B cell (primary cell): Measurements from ENCODE around the gene CHTF18. TPM values are rescaled to one million over a fixed set of nuclear protein-coding genes. Genes with fewer than 3 reads are reported as not detected.

ENCODE experiments used
- ATAC-seq: fragments of 200-7000 bp; cut with Tn5 transposase; one replicate; pipeline ENCODE4 v1.10.0; 2021; ENCODE audit warnings: low read depth, mild to moderate bottlenecking, moderate number of reproducible peaks, moderate library complexity
- CTCF ChIA-PET: fragments of 350-600 bp; sonication (Branson Sonifier 250); formaldehyde crosslinking; loops from one replicate; lab custom pipeline; 2021; ENCODE audit warnings: antibody characterized with exemption, inconsistent platforms; lab: Charles Lee
- POLR2A ChIA-PET: fragments of 350-600 bp; sonication (Branson Sonifier 250); formaldehyde crosslinking; loops from one replicate; lab custom pipeline; 2021; ENCODE audit warnings: antibody characterized with exemption; lab: Charles Lee
- DNase-seq: peaks from one replicate; pipeline ENCODE4 v3.0.0; 2013
- H2AFZ ChIP-seq: 2 replicates; pipeline ENCODE4 v1.6.1; 2012; ENCODE audit warnings: mild to moderate bottlenecking, low read depth, low read length; ENCODE audit not compliant: insufficient read depth, poor library complexity, severe bottlenecking
- H3K27ac ChIP-seq, 2 donors: 1 replicate in 1 of 2; 2 replicates in 1 of 2; pipeline ENCODE4 v1.5.1; 2012 to 2013; ENCODE audit warnings: low read length in 2 of 2, mild to moderate bottlenecking in 2 of 2, moderate library complexity in 1 of 2
- H3K27me3 ChIP-seq, 4 experiments: fragments of 200-600 bp in 1 of 4; sonication (generic) in 1 of 4; replicated peaks in 1 of 4; 1 replicate in 2 of 4; 2 replicates in 2 of 4; pipeline versions ENCODE4 v1.6.1 to v1.7.0; 2013 to 2016; ENCODE audit warnings: low read length in 3 of 4, mild to moderate bottlenecking in 2 of 4, mixed read lengths in 1 of 4, moderate library complexity in 1 of 4; ENCODE audit not compliant: insufficient read depth in 4 of 4, control insufficient read depth in 3 of 4; ENCODE audit errors: control extremely low read depth in 1 of 4
- H3K36me3 ChIP-seq, 2 experiments: replicated peaks in 1 of 2; 1 replicate in 1 of 2; 2 replicates in 1 of 2; pipeline versions ENCODE4 v1.6.1 to v1.7.1; 2013; ENCODE audit warnings: low read length in 1 of 2; ENCODE audit not compliant: insufficient read depth in 2 of 2, control insufficient read depth in 1 of 2; ENCODE audit errors: control extremely low read depth in 1 of 2, extremely low read depth in 1 of 2
- H3K4me1 ChIP-seq, 2 donors: fragments of 200-600 bp in 1 of 2; sonication (generic) in 1 of 2; 1 replicate in 1 of 2; 2 replicates in 1 of 2; pipeline versions ENCODE4 v1.5.1 to v1.6.1; 2013 to 2017; ENCODE audit warnings: low read length in 2 of 2; ENCODE audit not compliant: control insufficient read depth in 2 of 2, insufficient read depth in 2 of 2
- H3K4me2 ChIP-seq: replicated peaks from 2 replicates; pipeline ENCODE3; 2012; ENCODE audit warnings: mild to moderate bottlenecking, low read depth, low read length; ENCODE audit not compliant: poor library complexity, severe bottlenecking
- H3K4me3 ChIP-seq, 5 experiments: fragments of 200-600 bp in 1 of 5; sonication (generic) in 1 of 5; 1 replicate in 3 of 5; 2 replicates in 2 of 5; pipeline versions ENCODE4 v1.5.1 to v1.7.0; 2011 to 2016; ENCODE audit warnings: low read length in 4 of 5, mild to moderate bottlenecking in 4 of 5, low read depth in 2 of 5, control low read depth in 1 of 5, moderate library complexity in 1 of 5; ENCODE audit not compliant: insufficient read depth in 1 of 5; ENCODE audit errors: control extremely low read depth in 1 of 5, extremely low read depth in 1 of 5
- H3K79me2 ChIP-seq: fragments of 200-600 bp; sonication (generic); one replicate; pipeline ENCODE4 v1.6.0; 2016; ENCODE audit warnings: low read length; ENCODE audit not compliant: control insufficient read depth, insufficient read depth
- H3K9ac ChIP-seq: fragments of 200-600 bp; sonication (generic); 2 replicates; pipeline ENCODE4 v1.6.1; 2017; ENCODE audit warnings: mild to moderate bottlenecking, low read length, moderate library complexity
- H3K9me3 ChIP-seq, 3 donors: one replicate each; pipeline versions ENCODE4 v1.6.1 to v1.7.1; 2013; ENCODE audit warnings: low read length in 2 of 3; ENCODE audit not compliant: control insufficient read depth in 2 of 3, insufficient read depth in 1 of 3; ENCODE audit errors: control extremely low read depth in 1 of 3
- H4K20me1 ChIP-seq: 2 replicates; pipeline ENCODE4 v1.6.0; 2012; ENCODE audit warnings: mild to moderate bottlenecking, low read length; ENCODE audit not compliant: insufficient read depth, control insufficient read depth, poor library complexity, severe bottlenecking
- H3K27ac Mint-ChIP-seq: one replicate; pipeline ENCODE4 v1.8.0; 2021; ENCODE audit warnings: mixed read lengths
- H3K27me3 Mint-ChIP-seq: one replicate; pipeline ENCODE4 v1.8.0; 2021; ENCODE audit warnings: mixed read lengths
- H3K4me1 Mint-ChIP-seq: one replicate; pipeline ENCODE4 v1.8.0; 2021; ENCODE audit warnings: mixed read lengths
- H3K4me3 Mint-ChIP-seq: one replicate; pipeline ENCODE4 v1.8.0; 2021; ENCODE audit warnings: mixed read lengths
- H3K9me3 Mint-ChIP-seq: one replicate; pipeline ENCODE4 v1.8.0; 2022; ENCODE audit warnings: mixed read lengths; ENCODE audit not compliant: insufficient read depth
- EZH2 ChIP-seq: IDR thresholded peaks from 2 replicates; pipeline ENCODE4 v1.6.1; 2012; ENCODE audit warnings: borderline replicate concordance, low read depth, mild to moderate bottlenecking, moderate library complexity, low read length; ENCODE audit not compliant: insufficient read depth, poor library complexity, severe bottlenecking
- WGBS: methylation state at CpG from one replicate; pipeline ENCODE4 v1.1.5; 2013; ENCODE audit warnings: missing lambda C conversion rate; ENCODE audit not compliant: insufficient coverage; 5-methylcytosine and 5-hydroxymethylcytosine counted together
- intact Hi-C: fragments of 100-400 bp; cut with micrococcal nuclease; formaldehyde crosslinking; loops from one replicate; pipeline ENCODE4 v1.10.0; 2022
- polyA plus RNA-seq: library from polyadenylated mRNA; depleted of rRNA; stranded (reverse); fragments of >200 nt; gene quantifications from 2 replicates; pipeline ENCODE4 v1.2.3, GENCODE V29; 2012
- total RNA-seq, 2 donors: library from RNA; stranded (reverse); fragments of 120-200 nt in 1 of 2; gene quantifications; 1 replicate in 1 of 2; 2 replicates in 1 of 2; pipeline versions ENCODE4 v1.2.3 to v1.2.4, GENCODE V29; 2013 to 2022
- TF ChIP-seq, protein P1 (sequence below): fragments of 200-600 bp; IDR thresholded peaks from one replicate; pipeline ENCODE4 v1.8.0; 2022; ENCODE audit warnings: antibody characterized with exemption, mild to moderate bottlenecking

CHTF18 gene
- total and polyA plus RNA-seq, 2 donors (not counting 1 experiment from before 2014, with no cell fraction given) = 72.3 to 76.1 TPM

DNA sequence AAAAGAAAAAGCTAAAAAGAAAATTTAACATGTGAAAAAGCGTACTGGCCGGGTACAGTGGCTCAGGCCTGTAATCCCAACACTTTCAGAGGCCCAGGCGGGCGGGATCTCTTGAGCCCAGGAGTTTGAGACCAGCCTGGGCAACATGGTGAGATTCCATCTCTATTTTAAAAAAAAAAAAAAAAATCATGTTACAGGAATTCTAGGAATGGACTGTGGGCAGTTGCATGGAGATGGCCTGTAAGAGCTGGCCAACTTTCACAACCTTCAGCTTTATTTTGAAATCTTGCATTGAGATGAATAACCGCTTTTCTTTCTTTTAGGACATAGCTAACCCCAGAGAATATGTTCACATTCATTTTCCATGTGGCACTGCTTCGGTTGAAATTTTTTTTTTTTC is 39.4 kb upstream of the CHTF18 start:
- no peak overlapping the region for H3K4me3 ChIP-seq
- no peaks in the 10 kb centered on the region for H3K9me3 ChIP-seq
- no peaks in the 10 kb centered on the region for H3K36me3 ChIP-seq
- H3K4me3 Mint-ChIP-seq = no peak overlapping the region
- 100% methylated on average over 1 of the region's 6 CpGs for WGBS
- no peak for TF ChIP-seq EZH2
- TF ChIP-seq, protein P1, sequence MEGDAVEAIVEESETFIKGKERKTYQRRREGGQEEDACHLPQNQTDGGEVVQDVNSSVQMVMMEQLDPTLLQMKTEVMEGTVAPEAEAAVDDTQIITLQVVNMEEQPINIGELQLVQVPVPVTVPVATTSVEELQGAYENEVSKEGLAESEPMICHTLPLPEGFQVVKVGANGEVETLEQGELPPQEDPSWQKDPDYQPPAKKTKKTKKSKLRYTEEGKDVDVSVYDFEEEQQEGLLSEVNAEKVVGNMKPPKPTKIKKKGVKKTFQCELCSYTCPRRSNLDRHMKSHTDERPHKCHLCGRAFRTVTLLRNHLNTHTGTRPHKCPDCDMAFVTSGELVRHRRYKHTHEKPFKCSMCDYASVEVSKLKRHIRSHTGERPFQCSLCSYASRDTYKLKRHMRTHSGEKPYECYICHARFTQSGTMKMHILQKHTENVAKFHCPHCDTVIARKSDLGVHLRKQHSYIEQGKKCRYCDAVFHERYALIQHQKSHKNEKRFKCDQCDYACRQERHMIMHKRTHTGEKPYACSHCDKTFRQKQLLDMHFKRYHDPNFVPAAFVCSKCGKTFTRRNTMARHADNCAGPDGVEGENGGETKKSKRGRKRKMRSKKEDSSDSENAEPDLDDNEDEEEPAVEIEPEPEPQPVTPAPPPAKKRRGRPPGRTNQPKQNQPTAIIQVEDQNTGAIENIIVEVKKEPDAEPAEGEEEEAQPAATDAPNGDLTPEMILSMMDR = no peak
- no peaks in the 10 kb centered on the region for H3K27me3 ChIP-seq
- H3K27ac ChIP-seq = no peak overlapping the region
- H2AFZ ChIP-seq = no peak overlapping the region
- ATAC-seq = no peak
- H4K20me1 ChIP-seq = no peaks in the 10 kb centered on the region
- CTCF ChIA-PET = interaction anchor here (0.7 to 0.9 kb wide), 2 partner anchors 14 to 39 kb away, joined by 3 to 4 read pairs; partner anchors contain the start of genes CHTF18 and RPUSD1
- no peaks in the 10 kb centered on the region for H3K4me1 Mint-ChIP-seq
- H3K9me3 Mint-ChIP-seq = no peaks in the 10 kb centered on the region
- no peaks in the 10 kb centered on the region for H3K27me3 Mint-ChIP-seq
- POLR2A ChIA-PET = no interaction called here
- intact Hi-C loops = no loop called here
- no peak for DNase-seq
- H3K79me2 ChIP-seq = no peaks in the 10 kb centered on the region
- no peaks in the 10 kb centered on the region for H3K4me1 ChIP-seq
- H3K4me2 ChIP-seq = no peak overlapping the region
- no peak overlapping the region for H3K27ac Mint-ChIP-seq
- H3K9ac ChIP-seq = no peak overlapping the region

- no peak overlapping the region for H3K27ac ChIP-seq
- ATAC-seq (no peak), DNase-seq (no peak)
- H3K9ac ChIP-seq = no peak overlapping the region
- peaks cover 1% of the 10 kb centered on the region for H3K4me1 Mint-ChIP-seq
- intact Hi-C loops = no loop called here
- ChIA-PET POLR2A (no interaction called here), CTCF (interaction anchor here (2.1 kb wide), 1 partner anchor 11 kb away, joined by 6 read pairs; the partner anchor contains the start of gene CIAO3)
- TF ChIP-seq, protein P1 = no peak
- TF ChIP-seq EZH2 = no peak
- H3K4me2 ChIP-seq = no peak overlapping the region
- H3K4me1 ChIP-seq = peaks cover 4 to 6% of the 10 kb centered on the region in 2 donors
- H3K27ac Mint-ChIP-seq = no peak overlapping the region
- H3K9me3 Mint-ChIP-seq = no peaks in the 10 kb centered on the region
- no peak overlapping the region for H2AFZ ChIP-seq
- H3K36me3 ChIP-seq = no peaks in the 10 kb centered on the region
- 90% methylated on average over 9 of the region's 9 CpGs for WGBS
- no peaks in the 10 kb centered on the region for H4K20me1 ChIP-seq
- H3K27me3 ChIP-seq = no peaks in the 10 kb centered on the region
- no peaks in the 10 kb centered on the region for H3K27me3 Mint-ChIP-seq
- H3K9me3 ChIP-seq = no peaks in the 10 kb centered on the region
- no peaks in the 10 kb centered on the region for H3K79me2 ChIP-seq
- H3K4me3 Mint-ChIP-seq = no peak overlapping the region
- H3K4me3 ChIP-seq = no peak overlapping the region
These were observed 37.9 kb upstream of the CHTF18 start for GRCh38 chr16:750485-750884.
